Neural progenitor cell (in vitro differentiated cells): Measurements from ENCODE around the gene NKAIN2.

Experiments used
- EZH2 ChIP-seq: fragments of 200-600 bp; sonication (generic); IDR thresholded peaks from 2 replicates; pipeline ENCODE4 v1.6.1; 2017; ENCODE audit warnings: antibody characterized with exemption, mild to moderate bottlenecking, moderate library complexity
- TF ChIP-seq, protein P1 (sequence below): fragments of 200-600 bp; sonication (generic); IDR thresholded peaks from 2 replicates; pipeline ENCODE4 v1.5.1; 2017; ENCODE audit warnings: antibody characterized with exemption, mild to moderate bottlenecking

DNA sequence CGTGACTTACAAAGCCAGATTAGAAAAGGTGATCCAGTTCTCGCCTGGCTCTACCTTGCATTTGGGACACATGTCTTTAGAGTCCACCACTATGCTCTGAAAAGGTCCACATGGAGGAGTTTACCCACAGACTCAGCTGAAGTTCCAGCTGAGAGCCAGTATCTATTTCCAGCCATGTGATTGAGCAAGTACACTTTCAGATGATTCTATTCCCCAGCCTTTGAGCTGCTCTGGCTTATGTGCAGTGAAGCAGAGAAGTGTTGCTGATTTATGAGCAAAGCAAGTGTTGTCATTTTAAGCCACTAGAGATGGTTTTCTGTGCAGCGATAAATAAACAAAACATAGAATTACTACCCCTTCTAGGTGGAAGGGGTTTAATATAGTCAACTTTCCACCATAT is 637.8 kb downstream of the NKAIN2 start:
- TF ChIP-seq, protein P1, sequence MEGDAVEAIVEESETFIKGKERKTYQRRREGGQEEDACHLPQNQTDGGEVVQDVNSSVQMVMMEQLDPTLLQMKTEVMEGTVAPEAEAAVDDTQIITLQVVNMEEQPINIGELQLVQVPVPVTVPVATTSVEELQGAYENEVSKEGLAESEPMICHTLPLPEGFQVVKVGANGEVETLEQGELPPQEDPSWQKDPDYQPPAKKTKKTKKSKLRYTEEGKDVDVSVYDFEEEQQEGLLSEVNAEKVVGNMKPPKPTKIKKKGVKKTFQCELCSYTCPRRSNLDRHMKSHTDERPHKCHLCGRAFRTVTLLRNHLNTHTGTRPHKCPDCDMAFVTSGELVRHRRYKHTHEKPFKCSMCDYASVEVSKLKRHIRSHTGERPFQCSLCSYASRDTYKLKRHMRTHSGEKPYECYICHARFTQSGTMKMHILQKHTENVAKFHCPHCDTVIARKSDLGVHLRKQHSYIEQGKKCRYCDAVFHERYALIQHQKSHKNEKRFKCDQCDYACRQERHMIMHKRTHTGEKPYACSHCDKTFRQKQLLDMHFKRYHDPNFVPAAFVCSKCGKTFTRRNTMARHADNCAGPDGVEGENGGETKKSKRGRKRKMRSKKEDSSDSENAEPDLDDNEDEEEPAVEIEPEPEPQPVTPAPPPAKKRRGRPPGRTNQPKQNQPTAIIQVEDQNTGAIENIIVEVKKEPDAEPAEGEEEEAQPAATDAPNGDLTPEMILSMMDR, result no peak
- TF ChIP-seq EZH2, result no peak
